Skin of body (tissue), 2 donors: ENCODE data around the gene TFF3. TPM values are rescaled to one million over a fixed set of nuclear protein-coding genes. Genes with fewer than 3 reads are reported as not detected.

Source experiments
- DNase-seq: peaks from one replicate; lab custom pipeline; 2025; lab: John Stamatoyannopoulos, UW
- total RNA-seq: library from RNA; depleted of rRNA; stranded (reverse); fragments of >200 nt; gene quantifications from one replicate; pipeline ENCODE4 v1.2.3, GENCODE V29; 2014

The TFF3 gene
- total RNA-seq, 1 donor from 2014 or later, result 5.1 TPM

DNA sequence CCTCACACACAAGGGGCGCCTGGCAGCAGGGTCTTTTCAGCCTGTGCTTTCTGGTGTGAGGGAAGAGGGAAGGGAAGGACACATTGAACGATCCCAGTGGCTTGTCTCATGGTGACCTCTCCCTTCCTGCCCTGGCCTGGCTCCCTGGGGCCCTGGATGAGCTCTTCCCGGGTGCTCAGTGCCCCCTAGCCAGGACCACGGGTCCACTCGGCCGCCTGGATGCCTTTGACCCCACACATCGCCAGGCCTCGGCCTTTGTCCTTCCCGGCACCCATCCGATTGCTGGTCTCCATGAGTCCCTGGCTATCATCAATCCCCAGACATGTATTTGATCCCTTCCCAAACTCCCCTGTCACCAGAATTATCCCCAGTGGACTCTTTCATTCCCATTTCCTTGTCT lies 6.0 kb upstream of the TFF3 start:
- no peak for DNase-seq

- no peak for DNase-seq
Observed at GRCh38 chr21:42320791-42321190, 5.6 kb upstream of the TFF3 start.

DNA sequence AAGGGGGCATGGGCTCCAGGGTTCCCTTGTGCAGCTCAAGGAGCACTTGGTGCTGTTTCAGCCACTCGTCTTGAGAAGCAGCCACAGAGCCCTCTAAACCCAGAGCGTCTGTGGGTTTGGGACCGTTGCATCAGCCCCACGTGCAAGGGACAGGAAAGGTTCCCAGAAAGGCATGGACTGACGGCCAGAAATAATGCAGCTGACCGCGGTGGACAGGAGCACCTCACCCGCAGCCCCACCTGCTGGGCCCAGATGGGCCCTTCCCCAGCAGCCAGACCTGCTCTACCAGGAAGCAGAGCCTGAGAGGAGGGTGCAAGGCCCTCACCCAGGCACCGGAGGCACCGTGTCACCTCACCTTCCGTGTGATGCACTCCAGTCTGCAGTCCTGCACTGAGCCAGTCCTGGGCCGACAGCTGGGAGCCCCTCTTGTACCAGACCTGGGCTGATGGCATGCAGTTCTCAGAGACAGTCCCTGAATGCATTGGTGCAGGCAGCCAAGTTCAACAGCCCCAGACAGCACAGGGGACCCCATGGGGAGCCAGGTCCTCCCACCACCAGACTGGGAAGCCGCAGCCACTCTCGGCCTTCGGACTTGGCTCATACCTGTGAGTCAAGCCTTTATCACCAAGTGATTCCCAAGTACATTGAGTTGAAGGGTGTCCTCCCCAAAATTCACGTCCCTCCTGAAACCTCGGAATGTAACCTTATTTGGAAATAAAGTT lies 4.8 kb upstream of the TFF3 start:
- DNase-seq, result no peak

DNA sequence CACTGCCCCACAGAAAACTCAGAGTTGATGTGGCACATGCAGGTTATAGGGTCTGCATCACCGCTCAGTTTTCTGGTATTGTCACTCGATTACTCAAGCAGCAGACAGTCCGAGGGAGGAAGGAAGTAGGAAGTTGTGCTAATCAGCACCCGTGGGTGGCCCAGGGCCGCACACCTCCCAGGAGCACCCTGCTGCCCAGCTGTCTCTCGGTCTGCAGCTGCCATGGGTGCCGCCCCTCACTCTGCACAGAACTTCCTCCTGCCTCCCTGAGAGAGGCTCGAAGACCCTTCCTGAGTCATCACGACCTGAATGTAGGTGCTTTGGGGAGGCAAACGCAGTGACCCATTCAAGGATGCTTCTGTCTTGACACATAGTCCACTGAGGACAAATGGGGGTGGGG lies 4.2 kb upstream of the TFF3 start:
- DNase-seq, result no peak

- no peak for DNase-seq
Observed at GRCh38 chr21:42317826-42318746, 2.9 kb upstream of the TFF3 start.

GRCh38 chr21:42317341-42317741 lies 2.1 kb upstream of the TFF3 start:
- no peak for DNase-seq

DNA sequence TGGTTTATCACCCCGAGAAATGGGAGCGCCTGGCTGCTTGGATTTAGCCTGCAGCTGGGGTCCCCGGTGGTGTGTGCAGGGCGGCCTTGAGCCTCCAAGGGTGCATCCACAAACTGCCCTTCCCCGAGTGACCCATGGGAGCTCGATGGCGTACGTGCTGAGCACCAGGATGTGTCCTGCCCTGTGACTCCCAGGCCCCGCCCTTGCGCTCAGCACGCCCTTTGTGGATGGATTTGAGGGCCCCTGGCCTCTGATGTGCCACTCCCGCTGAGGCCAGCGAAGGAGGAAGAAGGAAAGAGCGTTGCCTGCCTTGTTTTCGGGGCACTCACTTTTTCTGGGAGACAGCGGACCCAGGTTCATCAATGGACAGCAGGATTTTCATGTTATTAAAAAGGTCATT lies 1.7 kb upstream of the TFF3 start:
- no peak for DNase-seq

- DNase-seq, result no peak
Observed at GRCh38 chr21:42314616-42315295, 453 bp downstream of the TFF3 start.

- DNase-seq, result no peak
Observed at GRCh38 chr21:42313501-42313969, 1.7 kb downstream of the TFF3 start.

- DNase-seq, result no peak
Observed at GRCh38 chr21:42312626-42313104, 2.5 kb downstream of the TFF3 start.

DNA sequence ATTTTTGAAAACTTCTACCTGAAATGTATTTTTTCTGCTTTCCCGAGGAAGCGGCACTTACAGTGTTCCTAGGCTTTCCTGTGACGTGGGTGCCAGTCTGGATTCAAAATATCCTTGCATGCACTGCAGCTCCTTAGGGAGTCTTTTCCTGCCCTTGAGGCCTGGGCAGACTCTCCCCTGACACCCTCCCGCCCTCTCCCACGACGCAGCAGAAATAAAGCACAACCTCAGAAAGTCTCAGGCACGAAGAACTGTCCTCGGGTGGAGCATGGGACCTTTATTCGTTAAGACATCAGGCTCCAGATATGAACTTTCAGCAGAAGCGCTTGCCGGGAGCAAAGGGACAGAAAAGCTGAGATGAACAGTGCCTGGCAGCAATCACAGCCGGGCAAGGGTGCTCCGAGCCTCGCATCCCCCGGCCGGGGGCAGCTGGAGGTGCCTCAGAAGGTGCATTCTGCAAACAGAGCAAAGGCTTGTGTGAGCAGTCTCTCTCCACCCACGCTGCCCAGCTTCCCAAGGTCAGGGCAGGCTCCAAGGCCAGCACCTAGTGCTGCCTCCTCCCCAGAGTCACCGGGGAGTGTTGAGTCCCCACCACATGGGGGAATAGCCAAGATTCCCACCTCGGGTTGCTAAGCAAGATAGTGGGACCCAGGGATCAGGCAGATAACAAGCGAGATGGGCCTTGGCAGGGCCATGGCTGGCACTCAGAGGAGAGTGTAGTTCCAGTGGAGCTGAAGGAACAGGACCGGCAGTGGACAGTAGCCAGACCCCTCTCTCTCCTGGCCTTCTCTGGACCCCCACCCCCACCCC lies 3.2 kb downstream of the TFF3 start:
- DNase-seq, result no peak

DNA sequence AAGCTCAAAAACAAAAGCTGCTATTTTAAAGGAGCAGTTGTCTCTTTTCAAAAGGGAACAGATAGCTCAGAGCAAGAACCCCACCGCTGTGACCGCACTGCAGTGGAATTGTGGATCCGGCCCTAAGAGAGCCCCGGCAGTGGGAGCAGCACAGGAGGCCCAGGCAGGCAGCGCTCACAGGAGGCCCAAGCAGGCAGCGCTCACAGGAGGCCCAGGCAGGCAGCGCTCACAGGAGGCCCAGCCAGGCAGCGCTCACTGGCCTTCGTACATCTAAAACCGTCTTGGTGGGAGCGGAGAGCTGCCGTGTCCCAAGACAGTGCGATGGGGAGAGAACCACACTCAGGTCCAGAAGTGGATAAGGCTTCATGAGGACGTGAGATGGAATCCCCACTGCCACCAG lies 4.0 kb downstream of the TFF3 start:
- DNase-seq, result no peak

DNA sequence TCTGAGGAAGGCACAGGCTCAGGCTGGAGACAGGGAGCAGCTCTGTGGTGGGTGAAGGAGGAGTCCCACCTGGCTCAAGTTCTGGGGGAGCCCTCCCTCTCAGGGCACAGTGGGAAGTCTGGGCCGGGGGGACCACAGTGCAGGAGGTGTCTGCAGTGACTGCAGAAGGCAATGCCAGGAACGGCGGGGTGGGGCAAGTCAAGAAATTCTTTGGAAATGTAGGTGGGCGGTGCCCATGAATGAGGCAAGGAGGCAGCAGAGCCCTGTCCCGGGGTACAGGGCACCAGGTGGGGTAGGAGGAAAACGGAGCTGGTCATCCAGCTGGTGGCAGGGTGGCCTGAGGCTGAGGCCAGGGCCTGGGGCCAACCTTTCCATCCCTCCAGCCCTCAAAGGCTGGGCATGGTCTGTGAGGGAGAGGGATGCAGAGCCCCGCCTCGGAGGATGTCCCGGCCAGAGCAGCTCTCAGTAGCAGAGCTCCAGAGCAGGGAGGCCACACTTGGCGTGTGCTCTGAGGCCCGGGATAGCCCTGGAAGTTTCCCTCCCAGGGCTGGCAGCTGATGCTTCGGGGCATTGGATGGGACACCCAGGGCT lies 4.7 kb downstream of the TFF3 start:
- DNase-seq, result no peak

GRCh38 chr21:42309753-42310213 lies 5.4 kb downstream of the TFF3 start:
- peak; percentile 35 for DNase-seq

DNA sequence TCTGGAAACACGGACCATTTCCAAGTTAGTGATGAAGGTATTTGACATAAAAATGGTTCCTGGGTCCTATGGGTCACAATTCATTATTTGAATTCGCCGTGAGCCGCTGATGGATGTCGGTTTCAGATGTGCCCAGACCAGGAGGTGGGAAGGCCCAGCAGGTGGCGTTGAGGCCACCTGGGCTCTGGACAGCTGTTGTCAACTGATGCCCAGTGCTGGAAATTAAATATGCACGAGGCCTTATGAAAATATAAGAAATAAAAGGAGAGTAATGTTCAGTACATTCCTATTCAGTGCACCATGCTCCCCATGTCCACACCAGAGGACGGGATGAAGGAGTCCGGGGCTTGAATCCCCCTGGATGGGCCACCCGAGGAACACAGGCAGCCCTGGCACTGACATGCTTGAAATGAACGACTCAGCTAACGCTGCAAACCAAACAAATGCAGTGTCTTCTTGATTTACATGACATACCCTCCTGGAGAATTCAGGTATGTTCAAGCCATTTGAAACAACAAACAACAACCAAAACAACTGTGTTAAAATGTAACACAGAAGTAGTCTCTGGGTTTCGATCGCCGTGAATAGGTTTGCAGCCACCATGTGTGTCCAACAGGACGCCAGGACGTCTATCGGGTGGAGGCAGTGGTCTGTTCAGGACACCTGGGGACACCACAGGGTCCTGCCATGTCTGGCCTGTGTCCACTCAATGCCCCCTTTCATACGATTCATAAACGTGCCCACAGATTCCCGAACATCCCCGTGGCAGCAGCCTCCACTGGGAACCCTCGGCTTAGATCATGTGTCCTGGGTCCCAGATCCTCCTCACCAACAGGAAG lies 6.1 kb downstream of the TFF3 start:
- DNase-seq, result no peak

DNA sequence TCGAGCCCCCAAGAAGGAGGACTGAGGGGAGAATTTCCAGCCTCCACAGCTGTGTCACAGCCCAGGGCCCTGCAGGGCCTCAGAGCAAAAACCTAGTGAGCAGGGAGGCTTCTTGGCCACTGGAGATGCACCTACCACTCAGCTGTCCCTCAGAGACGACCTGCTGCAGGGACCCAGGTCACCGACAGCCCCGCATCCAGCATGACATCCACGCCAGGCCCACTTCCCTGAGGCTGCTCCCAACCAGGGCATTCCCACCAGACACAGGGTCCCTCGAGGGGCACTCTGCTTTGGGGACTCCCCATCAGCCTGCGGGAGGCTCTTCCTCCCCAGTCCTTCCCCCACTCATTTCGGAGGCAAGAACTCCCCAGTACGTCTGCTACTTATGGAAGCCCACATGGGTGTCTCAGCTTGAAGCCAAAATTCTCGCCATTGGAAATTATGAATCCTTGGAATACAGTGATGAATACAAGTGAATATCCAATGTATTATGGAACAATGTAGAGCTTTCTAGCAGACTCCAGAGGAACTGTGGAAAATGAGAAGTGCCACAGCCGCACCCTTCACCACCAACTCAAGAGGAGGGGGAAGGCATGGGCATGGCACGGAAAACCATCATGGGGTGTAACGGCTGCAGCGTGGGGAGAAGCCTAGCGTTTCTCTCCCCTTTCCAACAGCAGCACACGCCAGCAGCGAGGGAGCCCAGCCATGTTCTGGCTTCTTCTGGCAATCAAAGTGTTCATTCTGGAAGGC lies 6.9 kb downstream of the TFF3 start:
- DNase-seq, result no peak

DNA sequence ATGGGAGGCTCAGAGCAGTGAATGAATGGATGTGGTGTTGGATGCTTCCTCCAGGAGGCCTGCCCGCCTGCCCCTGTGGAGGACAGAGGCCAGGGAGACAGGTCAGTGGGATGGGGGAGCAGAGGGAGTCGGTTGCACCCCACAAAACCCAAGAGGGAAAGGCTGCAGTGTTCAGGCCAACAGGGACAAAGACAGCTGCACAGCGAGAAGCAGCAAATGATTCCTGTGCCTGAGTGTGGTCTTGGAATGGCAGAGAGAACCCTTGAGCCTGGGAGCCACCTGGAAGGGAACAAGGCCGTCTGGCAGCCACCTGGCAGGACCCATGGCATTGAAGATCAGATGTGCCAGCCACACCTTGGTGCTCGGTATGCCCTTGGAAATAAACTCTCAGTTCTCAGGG lies 8.1 kb downstream of the TFF3 start:
- DNase-seq, result no peak

- DNase-seq, result no peak
Observed at GRCh38 chr21:42306366-42307035, 8.7 kb downstream of the TFF3 start.
